SK-N-SH treated with all-trans-retinoic acid at 6 μM for 48 hours (cell line): ENCODE results near the gene FBH1.

Source experiments
- ATAC-seq: fragments of 200-7000 bp; cut with Tn5 transposase; 3 replicates; pipeline ENCODE4 v1.9.1; 2020; ENCODE audit warnings: mild to moderate bottlenecking, moderate library complexity
- ARNTL ChIP-seq: fragments of 450-650 bp; formaldehyde crosslinking; IDR thresholded peaks from 2 replicates; pipeline ENCODE4 v1.5.0; 2020; ENCODE audit warnings: low read depth, mild to moderate bottlenecking, moderate library complexity, borderline replicate concordance
- BACH2 ChIP-seq: fragments of 250-450 bp; sonication (Bioruptor Pico); IDR thresholded peaks from 2 replicates; pipeline ENCODE4 v1.9.0; 2021; ENCODE audit warnings: mild to moderate bottlenecking, borderline replicate concordance
- CREB5 ChIP-seq: fragments of 250-450 bp; sonication (Bioruptor Pico); IDR thresholded peaks from 2 replicates; pipeline ENCODE4 v1.5.1; 2020; ENCODE audit warnings: low read depth, mild to moderate bottlenecking, moderate library complexity
- CSDC2 ChIP-seq: fragments of 250-450 bp; sonication (Bioruptor Pico); IDR thresholded peaks from 2 replicates; pipeline ENCODE4 v1.5.0; 2020; ENCODE audit warnings: mild to moderate bottlenecking, moderate library complexity
- GLIS3 ChIP-seq: fragments of 250-450 bp; sonication (Bioruptor Pico); IDR thresholded peaks from 2 replicates; pipeline ENCODE4 v1.5.0; 2020; ENCODE audit warnings: mild to moderate bottlenecking, moderate library complexity
- ISL1 ChIP-seq: fragments of 250-450 bp; sonication (Bioruptor Pico); IDR thresholded peaks from 2 replicates; pipeline ENCODE4 v2.1.2; 2022; ENCODE audit warnings: mild to moderate bottlenecking, moderate library complexity
- OSR1 ChIP-seq: fragments of 250-450 bp; sonication (Bioruptor Pico); IDR thresholded peaks from 2 replicates; pipeline ENCODE4 v1.8.0; 2022; ENCODE audit warnings: moderate library complexity, mild to moderate bottlenecking, inconsistent platforms
- PATZ1 ChIP-seq: fragments of 250-450 bp; sonication (Bioruptor Pico); IDR thresholded peaks from 2 replicates; pipeline ENCODE4 v1.8.0; 2020; ENCODE audit warnings: mild to moderate bottlenecking, moderate library complexity, borderline replicate concordance
- POU6F1 ChIP-seq: fragments of 250-450 bp; sonication (Bioruptor Pico); IDR thresholded peaks from 2 replicates; pipeline ENCODE4 v1.8.0; 2021; ENCODE audit warnings: low read depth, mild to moderate bottlenecking, moderate library complexity, borderline replicate concordance
- PPARA ChIP-seq: fragments of 250-450 bp; sonication (Bioruptor Pico); IDR thresholded peaks from 2 replicates; pipeline ENCODE4 v1.5.0; 2020; ENCODE audit warnings: mild to moderate bottlenecking, borderline replicate concordance
- RARB ChIP-seq: fragments of 250-450 bp; sonication (Bioruptor Pico); IDR thresholded peaks from 2 replicates; pipeline ENCODE4 v1.8.0; 2021; ENCODE audit warnings: mild to moderate bottlenecking, moderate library complexity
- SNAI2 ChIP-seq: fragments of 250-450 bp; sonication (Bioruptor Pico); IDR thresholded peaks from 2 replicates; pipeline ENCODE4 v1.5.0; 2020; ENCODE audit warnings: mild to moderate bottlenecking, moderate library complexity
- TCF4 ChIP-seq: fragments of 250-450 bp; sonication (Bioruptor Pico); IDR thresholded peaks from 2 replicates; pipeline ENCODE4 v1.8.0; 2021; ENCODE audit warnings: mild to moderate bottlenecking, moderate library complexity, borderline replicate concordance
- TSHZ2 ChIP-seq: fragments of 250-450 bp; sonication (Bioruptor Pico); IDR thresholded peaks from 2 replicates; pipeline ENCODE4 v1.5.0; 2020; ENCODE audit warnings: mild to moderate bottlenecking, moderate library complexity
- ZC3H10 ChIP-seq: fragments of 250-450 bp; sonication (Bioruptor Pico); IDR thresholded peaks from 2 replicates; pipeline ENCODE4 v1.5.1; 2021; ENCODE audit warnings: mild to moderate bottlenecking, moderate library complexity
- ZFP3 ChIP-seq: fragments of 250-450 bp; sonication (Bioruptor Pico); IDR thresholded peaks from 2 replicates; pipeline ENCODE4 v1.5.0; 2020; ENCODE audit warnings: mild to moderate bottlenecking, moderate library complexity
- ZFP30 ChIP-seq: fragments of 450-650 bp; formaldehyde crosslinking; IDR thresholded peaks from 2 replicates; pipeline ENCODE4 v1.5.0; 2022; ENCODE audit warnings: mild to moderate bottlenecking, moderate library complexity
- ZNF565 ChIP-seq: fragments of 450-650 bp; formaldehyde crosslinking; conservative IDR thresholded peaks from 2 replicates; pipeline ENCODE4 v1.5.0; 2020; ENCODE audit warnings: low read depth, mild to moderate bottlenecking, moderate library complexity
- ZNF70 ChIP-seq: fragments of 450-650 bp; formaldehyde crosslinking; IDR thresholded peaks from 2 replicates; pipeline ENCODE4 v1.5.0; 2020; ENCODE audit warnings: mild to moderate bottlenecking, moderate library complexity
- ZNF8 ChIP-seq: fragments of 450-650 bp; formaldehyde crosslinking; IDR thresholded peaks from 2 replicates; pipeline ENCODE4 v1.5.0; 2020; ENCODE audit warnings: mild to moderate bottlenecking, moderate library complexity

Gene FBH1

GRCh38 chr10:5841965-5842364, 48.1 kb upstream of the FBH1 start:
- TF ChIP-seq RARB (CRISPR knock-in tag): no peak
- no peak for TF ChIP-seq ZFP30 (CRISPR knock-in tag)
- TF ChIP-seq ARNTL (CRISPR knock-in tag): no peak
- TF ChIP-seq ISL1 (CRISPR knock-in tag): no peak
- no peak for TF ChIP-seq GLIS3 (CRISPR knock-in tag)
- no peak for TF ChIP-seq CSDC2 (CRISPR knock-in tag)
- no peak for TF ChIP-seq SNAI2 (CRISPR knock-in tag)
- TF ChIP-seq PATZ1 (CRISPR knock-in tag): no peak
- no peak for TF ChIP-seq ZNF70 (CRISPR knock-in tag)
- no peak for TF ChIP-seq ZNF565 (CRISPR knock-in tag)
- TF ChIP-seq POU6F1 (CRISPR knock-in tag): no peak
- TF ChIP-seq TSHZ2 (CRISPR knock-in tag): no peak
- no peak for TF ChIP-seq CREB5 (CRISPR knock-in tag)
- no peak for ATAC-seq

- ATAC-seq: no peak
Measured at GRCh38 chr10:5843686-5844344, 46.2 kb upstream of the FBH1 start.

More at GRCh38 chr10:5843686-5844344, 46.2 kb upstream of the FBH1 start:
- TF ChIP-seq OSR1 (CRISPR knock-in tag): no peak
- no peak for TF ChIP-seq POU6F1 (CRISPR knock-in tag)
- no peak for TF ChIP-seq ZNF8
- no peak for TF ChIP-seq TSHZ2 (CRISPR knock-in tag)
- TF ChIP-seq ZNF70 (CRISPR knock-in tag): no peak
- TF ChIP-seq ZFP30 (CRISPR knock-in tag): no peak
- TF ChIP-seq PPARA (CRISPR knock-in tag): no peak
- no peak for TF ChIP-seq BACH2 (CRISPR knock-in tag)
- TF ChIP-seq ZNF565 (CRISPR knock-in tag): no peak
- TF ChIP-seq CREB5 (CRISPR knock-in tag): no peak
- TF ChIP-seq ZFP3 (CRISPR knock-in tag): no peak
- TF ChIP-seq RARB (CRISPR knock-in tag): no peak
- TF ChIP-seq TCF4 (CRISPR knock-in tag): no peak
- no peak for TF ChIP-seq ARNTL (CRISPR knock-in tag)
- TF ChIP-seq ZC3H10 (CRISPR knock-in tag): no peak
- no peak for TF ChIP-seq ISL1 (CRISPR knock-in tag)
- TF ChIP-seq PATZ1 (CRISPR knock-in tag): no peak
- TF ChIP-seq SNAI2 (CRISPR knock-in tag): no peak
